GM19043 (cell line): ENCODE measurements around the gene RBP3.
A peak's percentile ranks its signal among the peaks of the same experiment; 100 is the strongest.
"Not testable (repeated sequence)": the region's sequence is repeated elsewhere in the genome, so short reads cannot be mapped to it uniquely, and the experiment has no call there.

Experiments used
- ATAC-seq: cut with Tn5 transposase; IDR thresholded peaks from one replicate; pipeline ENCODE4 v1.9.1; 2021; ENCODE audit warnings: low read depth; ENCODE audit not compliant: unreplicated experiment

RBP3 gene

DNA sequence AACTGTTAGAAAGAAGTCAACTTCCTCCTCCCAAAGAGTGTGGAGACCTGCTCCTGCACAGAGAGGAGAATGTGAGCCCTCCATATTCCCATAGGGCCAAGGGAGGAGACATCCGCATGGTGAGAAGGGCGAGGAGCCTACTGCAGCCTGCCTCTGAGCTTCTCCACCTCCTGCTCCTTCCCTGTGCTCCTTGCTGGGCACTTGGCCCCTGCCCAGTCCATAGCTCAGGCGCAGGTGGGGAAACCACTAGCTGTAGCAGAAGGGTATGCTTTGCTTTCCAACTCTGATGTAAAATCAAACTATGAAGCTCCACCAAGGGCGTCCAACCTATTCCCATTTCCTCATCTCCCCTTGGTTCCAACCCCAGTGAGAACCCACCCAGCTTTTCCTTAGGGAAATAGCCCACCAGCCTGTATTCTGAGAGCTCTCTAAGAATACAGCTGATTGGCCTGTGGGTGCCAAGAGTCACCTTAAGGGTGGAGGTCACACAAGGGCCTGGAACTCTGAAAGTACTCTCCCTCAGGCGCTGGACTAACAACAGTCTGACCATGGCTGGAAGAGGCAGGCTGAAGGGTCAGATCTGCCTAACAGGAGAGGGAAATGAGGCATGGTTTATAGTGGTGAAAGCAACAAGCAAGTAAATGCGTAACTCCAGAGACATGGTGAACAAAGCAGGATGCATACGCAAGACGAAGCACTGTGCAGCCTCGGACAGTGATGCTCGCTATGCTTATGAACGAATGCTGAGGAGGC, 22.0 kb downstream of the RBP3 start:
- no peak for ATAC-seq

- no peak for ATAC-seq
Measured at GRCh38 chr10:47370878-47371277, 22.7 kb downstream of the RBP3 start.

DNA sequence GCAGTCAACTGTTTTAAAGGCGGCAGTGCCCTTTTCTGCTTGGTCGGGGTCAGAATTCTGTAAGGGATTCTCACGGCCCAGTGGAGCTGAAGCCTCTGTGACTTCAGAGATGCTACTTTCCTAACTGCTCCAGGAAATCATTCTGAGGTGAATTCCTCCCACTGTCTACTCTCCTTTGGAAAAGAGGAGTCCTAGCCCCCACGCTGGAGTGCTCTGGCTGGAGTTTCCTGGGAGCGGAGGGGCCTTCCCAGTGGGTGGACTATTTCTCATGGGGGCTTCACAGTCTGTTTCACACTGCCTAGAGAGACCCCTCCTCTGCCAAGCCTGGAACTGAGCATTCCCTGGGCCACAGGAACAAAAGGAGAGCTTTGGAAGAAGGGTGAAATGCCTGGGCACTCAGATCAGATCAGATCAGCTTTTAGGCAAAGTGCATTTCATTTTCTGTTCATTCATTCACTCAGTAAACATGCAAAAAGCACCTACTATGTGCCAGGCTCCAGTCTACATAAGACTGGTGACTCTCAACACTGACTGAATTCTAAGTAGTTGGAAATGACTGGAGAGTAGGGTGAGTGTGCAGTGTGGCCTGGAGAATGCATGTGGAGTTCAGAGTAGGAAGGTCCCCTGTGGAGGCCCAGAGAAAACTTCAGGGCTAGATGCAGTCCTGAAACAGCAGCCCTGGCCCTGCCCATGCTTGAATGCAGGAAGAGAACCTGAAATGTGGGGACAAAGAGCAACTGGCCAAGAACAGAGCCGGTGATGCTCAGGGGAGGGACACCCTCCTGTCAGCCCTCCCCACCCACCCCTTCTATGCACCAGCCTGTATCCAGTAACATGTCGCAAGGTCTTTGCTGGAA, 23.7 kb downstream of the RBP3 start:
- no peak for ATAC-seq

DNA sequence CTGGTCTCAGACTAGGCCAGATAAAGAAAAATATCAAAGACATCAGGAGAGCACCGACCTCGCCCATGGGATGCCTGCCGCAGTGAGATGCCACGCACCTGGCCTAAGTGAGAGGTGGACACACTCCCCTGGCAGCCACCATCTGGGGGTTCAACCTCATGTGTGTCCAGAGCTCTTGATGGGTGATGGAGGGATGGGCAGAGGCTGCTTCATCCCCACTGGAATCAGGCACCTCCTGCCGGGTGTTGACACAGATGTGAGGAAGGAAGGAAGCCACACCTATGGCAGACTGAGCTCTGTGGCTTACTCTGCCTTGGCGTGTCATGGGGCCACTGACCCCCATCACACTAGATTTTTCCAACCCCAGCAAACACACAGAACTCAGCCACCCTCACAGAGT, 24.6 kb downstream of the RBP3 start:
- no peak for ATAC-seq

DNA sequence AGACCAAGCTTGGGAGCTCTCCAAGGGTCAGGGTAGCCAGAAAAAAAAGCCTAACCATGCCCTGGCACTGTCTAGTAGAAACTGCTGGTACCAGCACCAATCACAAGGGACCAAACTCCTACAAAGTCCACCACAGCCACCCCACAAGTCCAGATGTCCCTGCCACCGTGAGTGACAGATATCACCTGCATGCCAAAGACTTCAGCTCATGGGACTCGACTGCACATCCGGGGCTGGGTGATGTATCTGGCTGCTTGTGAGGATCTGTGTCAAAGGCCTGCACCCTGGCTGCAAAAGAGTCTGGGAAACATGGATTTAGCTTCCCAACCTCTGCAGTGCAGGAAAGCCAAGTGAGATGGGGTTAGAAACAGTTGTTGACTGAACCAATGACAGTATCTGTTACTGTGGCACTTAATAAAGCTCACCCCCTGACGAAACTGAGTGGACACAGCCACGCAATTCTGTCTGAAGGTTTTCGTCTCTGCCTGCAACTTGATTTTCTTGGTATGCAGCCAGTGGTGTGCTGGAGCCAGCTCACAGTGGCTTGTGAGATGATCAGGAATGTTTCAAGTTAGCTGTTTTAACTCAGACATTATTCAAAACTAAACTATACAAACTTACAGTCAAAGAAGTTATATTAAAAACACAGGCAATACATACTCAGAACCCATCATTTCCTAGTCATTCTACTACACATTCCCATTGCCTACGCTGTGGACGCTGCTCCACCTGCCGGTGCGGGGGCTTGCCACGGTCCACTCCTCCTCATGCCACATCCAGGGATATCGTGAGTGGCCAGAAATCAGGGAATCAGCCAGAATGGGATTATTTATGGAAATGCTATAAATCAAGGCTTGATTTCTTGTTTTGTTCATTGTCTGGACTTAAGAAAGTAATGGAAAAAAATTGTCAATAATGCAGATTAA, 26.7 kb downstream of the RBP3 start:
- no peak for ATAC-seq

DNA sequence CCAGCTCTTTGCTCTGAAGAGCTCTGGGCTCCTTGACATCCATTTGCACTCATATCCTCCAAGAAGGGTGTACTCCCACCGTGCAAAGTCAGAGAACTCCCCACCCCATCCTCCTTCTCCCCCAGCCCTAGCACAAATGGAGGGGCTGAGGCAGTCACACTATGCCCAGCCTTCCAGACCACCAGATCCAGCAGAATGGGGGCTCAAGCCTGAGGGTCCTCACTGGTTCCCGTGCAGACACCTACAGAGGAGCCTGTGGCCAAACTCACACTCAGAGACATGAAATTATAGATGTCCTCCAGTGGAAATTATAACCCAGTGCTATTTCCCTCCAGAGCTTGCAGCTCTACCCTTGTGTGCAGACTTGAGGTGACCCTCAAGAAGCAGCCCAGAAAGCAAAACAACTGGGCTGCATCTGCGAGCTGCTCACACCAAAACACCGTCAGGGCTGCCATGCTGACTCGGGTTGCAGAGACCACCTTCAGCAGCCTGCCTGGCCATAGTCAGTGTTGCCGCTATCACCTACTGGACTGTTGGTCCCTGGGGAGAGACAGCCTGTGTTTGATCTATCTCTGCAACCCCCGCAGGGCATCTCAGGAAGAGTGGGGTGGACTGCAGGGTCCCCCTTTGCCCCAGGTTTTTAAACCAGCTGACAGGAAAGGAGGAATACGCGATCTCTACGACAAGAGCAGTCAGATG, 28.5 kb downstream of the RBP3 start:
- ATAC-seq = no peak

DNA sequence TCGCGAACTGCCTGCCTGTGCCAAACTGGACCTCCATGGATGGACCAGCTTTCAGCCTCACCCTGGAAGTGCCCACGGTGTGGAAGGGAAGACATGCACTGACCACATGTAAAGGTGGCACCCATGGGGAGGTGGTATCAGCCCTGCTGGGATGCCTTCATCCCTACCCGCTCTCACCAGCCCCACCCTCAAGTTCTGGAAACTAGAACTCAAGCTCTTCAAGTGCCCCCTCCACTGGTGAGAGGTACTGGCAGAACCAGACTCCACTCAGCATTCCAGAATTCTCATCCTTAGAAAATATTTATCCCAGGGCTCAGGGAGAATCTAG, 30.0 kb downstream of the RBP3 start:
- ATAC-seq = no peak

DNA sequence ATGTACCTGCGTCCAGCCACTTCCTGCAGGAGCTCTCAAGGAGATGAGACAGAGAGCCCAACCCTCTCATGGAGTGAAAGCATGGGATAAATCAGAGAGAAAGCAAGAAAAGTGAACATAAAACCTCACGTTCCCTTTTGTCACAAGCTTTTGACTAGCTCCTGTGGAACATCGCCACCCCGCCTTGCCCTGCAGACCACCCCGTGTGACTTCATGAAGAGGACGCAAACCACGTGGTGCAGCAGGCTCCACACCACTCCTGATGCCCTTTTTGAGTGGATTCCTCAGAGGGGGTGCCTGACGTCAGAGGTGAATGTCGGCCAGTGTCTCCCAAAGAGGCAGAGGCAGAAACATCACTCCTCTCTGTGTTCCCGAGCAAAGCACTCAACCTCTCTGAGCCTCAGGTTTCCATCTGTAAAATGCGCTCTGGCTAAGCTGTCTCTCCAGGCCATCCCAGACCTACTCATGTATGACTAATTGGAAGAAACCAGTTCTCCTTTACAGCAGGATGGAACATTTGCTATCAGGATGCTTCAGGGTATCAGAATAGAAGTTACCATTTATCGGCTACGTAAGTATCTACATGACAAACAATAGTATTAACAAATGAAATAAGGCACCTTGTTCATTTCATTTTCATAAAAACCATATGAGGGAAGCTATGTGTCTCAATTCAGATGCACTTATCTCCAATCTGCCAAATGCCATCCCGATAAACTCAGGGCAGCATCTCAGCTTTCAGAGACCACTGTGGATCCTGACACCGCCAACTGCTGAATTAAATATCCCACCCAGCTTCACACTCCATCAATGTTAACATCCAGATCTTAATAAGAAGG, 30.7 kb downstream of the RBP3 start:
- ATAC-seq = no peak

DNA sequence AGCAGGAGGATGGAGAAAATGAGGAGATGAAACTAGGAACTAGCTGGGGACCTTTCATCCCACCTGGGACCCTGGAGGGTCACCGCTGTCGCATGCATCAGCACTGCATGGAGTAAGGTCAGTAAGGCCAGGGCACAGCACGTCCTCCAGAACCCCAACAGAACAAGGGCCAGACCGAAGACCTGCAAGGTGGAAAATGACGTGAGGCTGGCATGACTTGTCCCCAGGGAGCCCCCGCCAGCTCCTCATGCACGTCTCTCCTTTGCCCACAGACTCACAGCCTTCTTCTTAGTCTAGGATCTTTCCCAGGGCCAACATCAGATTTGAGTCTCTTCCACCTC, 31.3 kb downstream of the RBP3 start:
- ATAC-seq = no peak

- ATAC-seq = no peak
Measured at GRCh38 chr10:47379901-47380300, 31.7 kb downstream of the RBP3 start.

- no peak for ATAC-seq
Measured at GRCh38 chr10:47380341-47381102, 32.4 kb downstream of the RBP3 start.

GRCh38 chr10:47381103-47381395, 32.9 kb downstream of the RBP3 start:
- no peak for ATAC-seq

DNA sequence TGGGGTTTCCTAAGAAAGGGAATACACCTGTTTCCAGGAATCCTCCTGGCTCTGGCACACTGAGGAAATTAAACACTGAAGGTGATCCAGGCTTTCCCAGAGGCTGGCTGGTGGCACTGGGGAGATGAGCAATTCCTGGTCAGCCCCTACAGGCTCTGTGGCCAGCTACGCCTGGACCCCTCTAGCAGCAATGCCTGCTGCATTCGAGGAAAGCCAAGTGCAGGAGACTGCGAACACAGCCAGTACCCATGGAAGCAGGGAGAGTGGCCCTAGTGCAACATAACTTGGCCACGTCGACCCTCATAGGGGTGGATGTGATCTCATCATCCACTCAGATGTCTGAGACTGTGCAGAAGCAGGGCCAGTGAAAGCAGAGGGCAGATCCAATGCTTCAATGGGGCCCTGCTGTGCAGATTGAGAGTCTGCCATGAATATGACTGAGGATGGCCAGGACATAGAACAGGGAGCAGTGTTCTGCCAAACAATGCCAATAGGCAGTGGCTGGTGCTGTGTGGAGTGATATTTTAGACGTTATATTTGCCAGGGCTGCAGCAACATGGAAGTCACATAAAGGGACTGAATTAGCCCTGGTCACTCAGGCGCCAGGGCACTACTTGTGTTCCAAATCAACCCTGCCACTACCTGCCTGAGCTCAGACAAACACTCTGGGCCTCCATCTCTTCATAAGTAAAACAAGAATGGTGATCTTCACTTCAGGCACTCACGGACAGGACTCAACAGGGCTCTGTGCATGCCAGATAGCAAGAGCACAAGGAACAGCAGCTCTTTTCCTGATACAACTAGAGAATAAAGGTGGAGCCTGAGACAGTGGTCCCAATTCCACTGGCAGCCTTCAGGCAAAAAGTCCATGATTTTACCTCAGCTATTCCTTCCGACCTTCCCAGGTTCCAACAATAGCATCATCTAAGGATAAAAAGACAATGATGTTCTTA, 33.5 kb downstream of the RBP3 start:
- ATAC-seq = no peak

- ATAC-seq = no peak
Measured at GRCh38 chr10:47383261-47384147, 35.3 kb downstream of the RBP3 start.

DNA sequence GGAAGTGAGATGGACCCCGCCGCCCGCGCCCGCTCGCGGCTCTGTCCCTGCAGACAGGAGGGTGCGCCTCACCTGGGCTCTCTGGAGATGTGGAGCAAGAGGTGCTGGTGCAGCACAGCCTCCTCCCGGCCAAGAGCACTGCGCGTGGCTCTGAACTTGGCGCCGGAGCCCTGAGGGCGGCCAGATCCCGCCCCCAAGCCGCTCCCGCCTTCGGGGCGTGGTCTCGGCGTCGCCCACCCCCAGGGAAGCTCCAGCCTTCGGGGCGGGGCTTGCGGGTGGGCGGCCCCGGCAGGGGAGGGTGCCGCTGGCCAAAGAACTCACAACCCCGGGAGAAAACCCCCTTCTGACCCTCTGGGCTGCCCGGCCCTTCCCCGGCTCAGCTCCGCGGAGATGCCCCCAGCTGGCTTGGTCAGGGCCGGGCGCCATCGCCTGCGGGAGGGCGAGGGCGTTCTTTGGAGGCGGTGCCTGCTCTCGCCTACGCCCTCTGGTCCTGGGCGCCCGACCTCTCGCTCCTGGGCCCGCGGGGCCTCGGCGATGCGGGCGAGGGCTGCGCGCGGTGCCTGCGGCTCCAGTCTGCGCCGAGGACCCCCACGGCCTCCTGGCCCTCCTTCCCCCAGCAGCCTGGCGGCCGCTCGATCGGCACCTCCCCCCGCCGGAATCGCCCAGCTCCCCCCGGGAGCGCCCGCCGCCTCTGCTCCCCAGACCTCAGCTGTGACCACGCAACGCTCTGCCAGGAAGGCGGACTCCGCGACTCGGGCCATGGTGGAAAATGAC, 36.2 kb downstream of the RBP3 start, which contains the start of gene ZNF488:
ZNF488 (minus strand) TSS at position 146 of the 774 bp plus-strand sequence. CDS start 15,464 bp downstream, outside the sequence.
- peak; percentile 88 for ATAC-seq

GRCh38 chr10:47386104-47386503, 37.9 kb downstream of the RBP3 start:
- not testable (repeated sequence) for ATAC-seq
